Activated CD4-positive, alpha-beta T cell treated with anti-CD3 and anti-CD28 coated beads for 1 hour (primary cell): Measurements from ENCODE around the gene LIPC.

Experiments used
- DNase-seq: peaks from one replicate; pipeline ENCODE4 v3.0.0-alpha.2; 2020

The LIPC gene

GRCh38 chr15:58501006-58501405, 69.2 kb downstream of the LIPC start:
- no peak for DNase-seq

GRCh38 chr15:58501636-58502188, 69.9 kb downstream of the LIPC start:
- no peak for DNase-seq

GRCh38 chr15:58503139-58504027, 71.6 kb downstream of the LIPC start:
- no peak for DNase-seq

- no peak for DNase-seq
These were observed 73.0 kb downstream of the LIPC start for GRCh38 chr15:58504674-58505234.

- DNase-seq, result no peak
These were observed 73.8 kb downstream of the LIPC start for GRCh38 chr15:58505581-58505980.

- DNase-seq, result no peak
These were observed 74.3 kb downstream of the LIPC start for GRCh38 chr15:58506064-58506490.

- no peak for DNase-seq
These were observed 75.2 kb downstream of the LIPC start for GRCh38 chr15:58506783-58507668.

GRCh38 chr15:58509556-58509955, 77.8 kb downstream of the LIPC start:
- no peak for DNase-seq

GRCh38 chr15:58510715-58511598, 79.2 kb downstream of the LIPC start:
- no peak for DNase-seq

GRCh38 chr15:58511599-58511987, 79.8 kb downstream of the LIPC start:
- no peak for DNase-seq

GRCh38 chr15:58512522-58512921, 80.7 kb downstream of the LIPC start:
- no peak for DNase-seq

GRCh38 chr15:58513008-58513407, 81.2 kb downstream of the LIPC start:
- DNase-seq, result no peak

GRCh38 chr15:58513726-58514336, 82.0 kb downstream of the LIPC start:
- DNase-seq, result no peak

GRCh38 chr15:58515807-58516206, 84.0 kb downstream of the LIPC start:
- no peak for DNase-seq

- DNase-seq, result no peak
These were observed 85.5 kb downstream of the LIPC start for GRCh38 chr15:58517252-58517681.

- no peak for DNase-seq
These were observed 86.1 kb downstream of the LIPC start for GRCh38 chr15:58517682-58518525.

- no peak for DNase-seq
These were observed 86.8 kb downstream of the LIPC start for GRCh38 chr15:58518626-58519025.

- DNase-seq, result no peak
These were observed 87.7 kb downstream of the LIPC start for GRCh38 chr15:58519516-58519915.

- no peak for DNase-seq
These were observed 88.7 kb downstream of the LIPC start for GRCh38 chr15:58520464-58520863.

- DNase-seq, result no peak
These were observed 89.1 kb downstream of the LIPC start for GRCh38 chr15:58520936-58521292.
